ENCODE data around the gene SEMA4D.

DNA sequence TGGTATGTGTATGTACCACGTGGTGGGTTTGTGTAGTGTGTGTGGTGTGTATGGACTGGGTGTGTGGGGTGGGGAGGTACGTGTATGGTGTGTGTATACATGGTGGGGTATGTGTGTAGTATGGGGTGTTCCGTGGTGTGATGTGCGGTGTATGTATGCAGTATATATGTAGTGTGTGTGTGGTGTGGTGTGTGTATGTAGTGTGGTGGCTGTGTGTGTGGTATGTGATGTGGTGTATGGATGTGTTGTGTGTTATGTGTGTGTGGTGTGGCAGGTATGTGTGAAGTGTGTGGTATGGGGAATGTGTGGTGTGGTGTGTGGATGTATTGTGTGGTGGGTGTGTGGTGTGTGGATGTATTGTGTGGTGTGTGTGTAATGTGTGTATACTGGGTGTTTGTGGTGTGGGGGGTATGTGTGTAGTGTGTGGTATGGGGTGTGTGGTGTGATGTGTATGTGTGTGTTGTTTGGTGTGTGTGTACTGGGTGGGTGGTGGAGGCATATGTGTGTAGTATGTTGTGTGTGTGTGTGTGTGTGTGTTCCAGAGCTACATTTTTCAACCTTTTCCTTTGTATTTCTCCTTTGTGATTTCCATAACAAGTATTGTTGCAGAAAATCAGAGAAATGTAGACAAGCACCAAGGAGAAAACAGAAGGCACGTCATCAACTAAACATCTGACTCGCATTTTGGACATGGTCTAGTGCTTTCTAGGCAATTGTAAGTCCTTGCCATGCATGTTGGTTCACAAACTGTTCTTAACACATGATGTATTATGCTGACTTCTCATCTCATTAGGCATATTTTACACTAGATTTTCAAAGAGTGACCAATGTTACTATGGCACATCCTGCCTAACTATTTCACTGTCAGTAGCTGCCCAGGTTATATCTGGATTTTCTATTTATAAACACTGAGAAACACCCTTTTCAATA, 13.2 kb downstream of the SEMA4D start:
- TF ChIP-seq CTCF (IDR thresholded peaks at IDR 0.05), result no peak
- no peak for TF ChIP-seq POLR2A (IDR thresholded peaks at IDR 0.05; ENCODE audit: low read depth)
- TF ChIP-seq POLR2AphosphoS5 (IDR thresholded peaks at IDR 0.05), result no peak
